ENCODE measurements around the gene ATAD3C. TPM values are rescaled to one million over a fixed set of nuclear protein-coding genes. Genes with fewer than 3 reads are reported as not detected.

Gene ATAD3C
- total and polyA plus RNA-seq, 12 donors, result 0.11 to 2.2 (median 0.78) TPM

DNA sequence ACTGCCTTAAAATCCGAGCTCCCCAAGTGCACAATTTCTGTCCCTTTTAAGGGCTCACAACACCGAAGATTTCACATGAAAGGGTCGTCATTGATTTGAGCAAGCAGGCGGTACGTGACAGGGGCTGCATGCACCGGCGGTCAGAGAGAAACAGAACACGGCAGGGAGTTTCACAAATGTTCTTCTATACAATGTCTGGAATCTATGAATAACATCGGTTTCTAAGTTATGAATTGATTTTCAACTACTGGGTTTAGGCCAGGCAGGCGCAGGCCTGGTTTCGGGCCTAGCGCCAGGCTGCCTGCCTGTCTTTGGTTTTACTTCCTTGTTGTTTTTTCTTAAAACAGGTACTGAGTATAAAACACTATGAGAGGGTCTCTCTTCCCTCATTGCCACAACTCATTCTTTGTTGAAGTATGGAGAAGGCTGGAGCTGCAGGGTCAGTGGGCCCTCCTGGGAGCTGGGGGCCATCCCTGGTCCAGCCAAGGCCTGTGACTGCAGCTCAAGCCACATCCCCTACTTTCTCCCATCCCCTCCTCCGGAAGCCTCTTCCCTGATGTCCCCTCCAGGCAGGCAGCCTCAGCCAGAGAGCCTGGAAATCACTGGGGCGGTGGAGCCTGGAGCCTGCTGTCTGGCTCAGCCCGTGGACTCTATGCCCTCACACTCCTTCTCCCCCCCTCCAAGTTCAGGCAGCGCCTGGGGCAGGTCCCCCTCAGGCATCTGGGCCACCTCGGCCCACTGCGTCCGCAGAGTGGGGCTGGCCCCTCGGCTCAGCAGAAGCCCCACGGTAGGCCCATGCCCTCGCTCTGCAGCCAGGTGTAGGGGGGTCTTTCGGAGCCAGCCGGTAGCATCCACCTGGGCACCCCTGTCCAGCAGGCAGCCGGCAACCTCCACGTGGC, 30.8 kb upstream of the ATAD3C start:
- ATAC-seq, result peak in 2 of 8 donors; percentile 33 to 36
- no peak for DNase-seq

DNA sequence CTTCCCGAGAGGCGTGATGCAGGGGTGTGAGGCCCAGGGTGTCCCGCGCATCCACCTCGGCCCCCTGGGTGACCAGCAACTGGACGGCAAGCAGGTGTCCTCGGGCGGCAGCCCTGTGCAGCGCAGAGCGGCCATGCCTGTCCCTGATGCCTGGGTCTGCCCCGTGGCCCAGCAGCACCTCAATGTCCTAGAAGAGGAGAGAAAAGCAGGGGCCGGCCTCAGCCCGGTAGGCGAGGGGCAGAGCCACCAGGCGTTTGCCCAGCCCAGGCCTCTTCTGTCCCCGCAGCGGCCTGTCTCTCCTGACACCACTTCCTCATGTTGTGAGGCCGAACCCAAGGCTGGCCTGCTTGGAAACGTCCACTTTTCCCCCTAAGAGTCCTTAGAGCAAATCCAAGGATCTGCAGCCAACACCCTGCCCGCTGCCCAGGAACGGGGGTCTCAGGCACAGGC, 30.1 kb upstream of the ATAD3C start:
- Histone ChIP-seq H3K4me3 (peak overlapping the region in 9 of 10 donors; percentile 35 to 58 (median 47)), H3K4me1 (peaks cover 0 to 23% (median 8%) of the 10 kb centered on the region in 9 donors), H3K27me3 (peaks cover 0 to 18% (median 0%) of the 10 kb centered on the region in 7 donors), H3K27ac (peak overlapping the region in 9 of 10 donors; percentile 51 to 85 (median 78)), H3K9me3 (no peaks in the 10 kb centered on the region), H3K36me3 (no peaks in the 10 kb centered on the region)
- TF ChIP-seq, protein P1, sequence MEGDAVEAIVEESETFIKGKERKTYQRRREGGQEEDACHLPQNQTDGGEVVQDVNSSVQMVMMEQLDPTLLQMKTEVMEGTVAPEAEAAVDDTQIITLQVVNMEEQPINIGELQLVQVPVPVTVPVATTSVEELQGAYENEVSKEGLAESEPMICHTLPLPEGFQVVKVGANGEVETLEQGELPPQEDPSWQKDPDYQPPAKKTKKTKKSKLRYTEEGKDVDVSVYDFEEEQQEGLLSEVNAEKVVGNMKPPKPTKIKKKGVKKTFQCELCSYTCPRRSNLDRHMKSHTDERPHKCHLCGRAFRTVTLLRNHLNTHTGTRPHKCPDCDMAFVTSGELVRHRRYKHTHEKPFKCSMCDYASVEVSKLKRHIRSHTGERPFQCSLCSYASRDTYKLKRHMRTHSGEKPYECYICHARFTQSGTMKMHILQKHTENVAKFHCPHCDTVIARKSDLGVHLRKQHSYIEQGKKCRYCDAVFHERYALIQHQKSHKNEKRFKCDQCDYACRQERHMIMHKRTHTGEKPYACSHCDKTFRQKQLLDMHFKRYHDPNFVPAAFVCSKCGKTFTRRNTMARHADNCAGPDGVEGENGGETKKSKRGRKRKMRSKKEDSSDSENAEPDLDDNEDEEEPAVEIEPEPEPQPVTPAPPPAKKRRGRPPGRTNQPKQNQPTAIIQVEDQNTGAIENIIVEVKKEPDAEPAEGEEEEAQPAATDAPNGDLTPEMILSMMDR (IDR thresholded peaks at IDR 0.05), result no peak
- intact Hi-C loops (cut with DNase I), result no loop called here
- ATAC-seq (peak in 4 of 8 donors; percentile 13 to 55 (median 19)), DNase-seq (no peak)
- 89 to 95% methylated on average over 21 of the region's 21 CpGs for WGBS, 2 donors

More for the DNA sequence above, 30.8 kb upstream of the ATAD3C start:
- no peak overlapping the region for H3K27ac ChIP-seq
- no peak overlapping the region for H3K4me3 ChIP-seq
- TF ChIP-seq, protein P1 (IDR thresholded peaks at IDR 0.05), result no peak
- H3K27me3 ChIP-seq, result peaks cover 0 to 18% (median 0%) of the 10 kb centered on the region in 7 donors
- WGBS, 2 donors, result 94 to 95% methylated on average over 26 of the region's 26 CpGs
- H3K4me1 ChIP-seq, result peaks cover 0 to 23% (median 8%) of the 10 kb centered on the region in 9 donors
- intact Hi-C loops (cut with DNase I), result no loop called here
- H3K9me3 ChIP-seq, result no peaks in the 10 kb centered on the region
- no peaks in the 10 kb centered on the region for H3K36me3 ChIP-seq

DNA sequence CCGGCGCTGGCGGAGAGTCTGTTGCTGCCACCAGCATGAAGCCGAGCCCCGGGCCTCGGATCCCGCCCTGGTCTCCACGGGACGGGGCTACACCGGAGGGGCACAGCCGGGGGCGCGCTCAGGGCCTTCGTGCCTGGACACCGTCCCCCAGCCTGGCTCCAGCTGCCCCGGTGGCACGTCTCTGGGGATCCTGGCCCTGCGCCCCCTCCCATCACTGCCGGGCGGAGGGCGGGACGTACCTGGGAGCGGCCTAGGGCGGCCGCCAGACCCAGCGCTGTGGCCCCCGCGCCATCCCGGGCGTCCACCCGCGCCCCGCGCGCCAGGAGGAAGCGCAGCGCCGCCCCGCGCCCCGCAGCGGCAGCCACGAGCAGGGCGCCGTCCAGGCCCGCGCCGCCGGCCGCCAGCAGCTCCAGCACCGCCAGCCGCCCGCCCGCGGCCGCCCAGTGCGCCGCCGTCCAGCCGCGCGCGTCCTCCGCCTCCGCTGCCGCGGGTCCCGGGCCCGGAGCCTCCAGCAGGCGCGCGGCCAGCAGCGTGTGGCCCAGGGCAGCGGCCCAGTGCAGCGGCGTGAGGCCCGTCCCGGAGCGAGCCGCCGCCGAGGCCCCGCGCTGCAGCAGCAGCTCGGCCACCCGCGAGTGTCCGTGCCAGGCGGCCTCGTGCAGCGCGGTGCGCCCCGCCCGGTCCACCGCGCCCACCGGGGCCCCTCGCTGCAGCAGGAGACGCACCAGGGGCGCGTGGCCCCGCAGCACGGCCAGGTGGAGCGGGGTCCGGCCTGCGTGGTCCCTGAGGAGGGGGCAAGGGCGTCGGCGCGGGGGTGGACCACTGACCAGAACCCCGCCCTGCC, 29.5 kb upstream of the ATAD3C start:
- H3K27ac ChIP-seq, result peak overlapping the region in 9 of 10 donors; percentile 51 to 85 (median 78)
- 12 to 16% methylated on average over 53 to 112 of the region's 112 CpGs for WGBS, 2 donors
- H3K4me3 ChIP-seq, result peak overlapping the region in 9 of 10 donors; percentile 35 to 58 (median 47)
- H3K9me3 ChIP-seq, result no peaks in the 10 kb centered on the region
- TF ChIP-seq, protein P1 (IDR thresholded peaks at IDR 0.05), result peak in 2 of 9 donors; percentile 11 to 23
- peaks cover 0 to 23% (median 8%) of the 10 kb centered on the region in 9 donors for H3K4me1 ChIP-seq
- ATAC-seq (peak; percentile 52 to 82 (median 67)), DNase-seq (no peak)
- H3K27me3 ChIP-seq, result peaks cover 0 to 18% (median 0%) of the 10 kb centered on the region in 7 donors
- intact Hi-C loops (cut with DNase I), result loop anchor here in 1 of 10 donors (1.0 kb wide), 1 partner anchor 49 kb away; no protein-coding TSS in a partner anchor
- H3K36me3 ChIP-seq, result no peaks in the 10 kb centered on the region
